GM12891 (cell line): ENCODE data around the gene TTC7B.

ENCODE experiments used
- DNase-seq: peaks from one replicate; pipeline ENCODE4 v3.0.0; 2011; ENCODE audit warnings: low spot score; ENCODE audit not compliant: insufficient read length
- FAIRE-seq: peaks from 2 replicates; lab custom pipeline; 2011; peaks lifted over from hg19 to GRCh38; lab: Jason Lieb, UNC
- PAX5 ChIP-seq: IDR thresholded peaks from 2 replicates; pipeline ENCODE4 v1.6.1; 2011; ENCODE audit warnings: low read length, moderate library complexity, mild to moderate bottlenecking; ENCODE audit not compliant: insufficient read depth, severe bottlenecking
- POLR2A ChIP-seq: IDR thresholded peaks from 2 replicates; pipeline ENCODE4 v1.6.1; 2011; ENCODE audit warnings: low read depth, low read length, control low read depth
- POLR2AphosphoS5 ChIP-seq: IDR thresholded peaks from 2 replicates; pipeline ENCODE4 v1.6.1; 2011; ENCODE audit warnings: low read depth, low read length, control low read depth
- POU2F2 ChIP-seq: IDR thresholded peaks from 2 replicates; pipeline ENCODE4 v1.6.1; 2011; ENCODE audit warnings: low read depth, mild to moderate bottlenecking, control low read depth, low read length, moderate library complexity
- SPI1 ChIP-seq: IDR thresholded peaks from 2 replicates; pipeline ENCODE4 v1.6.1; 2011; ENCODE audit warnings: low read depth, low read length, control low read depth
- TAF1 ChIP-seq: IDR thresholded peaks from 2 replicates; pipeline ENCODE4 v1.6.1; 2011; ENCODE audit warnings: low read depth, low read length, control low read depth

Gene TTC7B

GRCh38 chr14:90587252-90587910, 228.8 kb downstream of the TTC7B start:
- FAIRE-seq (no peak), DNase-seq (no peak)
- TF ChIP-seq POLR2A = no peak
- TF ChIP-seq SPI1 = no peak

- FAIRE-seq (no peak), DNase-seq (no peak)
- TF ChIP-seq SPI1 (no peak), POLR2AphosphoS5 (no peak), POU2F2 (no peak), TAF1 (no peak)
Measured at GRCh38 chr14:90585106-90585505, 231.1 kb downstream of the TTC7B start.

GRCh38 chr14:90583916-90584605, 232.2 kb downstream of the TTC7B start:
- DNase-seq = no peak
- FAIRE-seq = no peak

GRCh38 chr14:90583427-90583826, 232.8 kb downstream of the TTC7B start:
- no peak for FAIRE-seq
- TF ChIP-seq POU2F2 (no peak), TAF1 (no peak), POLR2A (no peak), PAX5 (no peak), SPI1 (no peak), POLR2AphosphoS5 (no peak)
- no peak for DNase-seq

More at GRCh38 chr14:90583916-90584605, 232.2 kb downstream of the TTC7B start:
- TF ChIP-seq POU2F2 (no peak), POLR2AphosphoS5 (no peak), TAF1 (no peak), POLR2A (no peak), PAX5 (no peak), SPI1 (no peak)

GRCh38 chr14:90582166-90582565, 234.1 kb downstream of the TTC7B start:
- no peak for FAIRE-seq
- no peak for DNase-seq
- TF ChIP-seq POLR2A (no peak), TAF1 (no peak), POLR2AphosphoS5 (no peak), SPI1 (no peak), PAX5 (no peak)

GRCh38 chr14:90581745-90582144, 234.5 kb downstream of the TTC7B start:
- DNase-seq (no peak), FAIRE-seq (no peak)
- no peak for TF ChIP-seq SPI1
- TF ChIP-seq POLR2AphosphoS5 = no peak
- TF ChIP-seq POU2F2 = no peak
- TF ChIP-seq PAX5 = no peak
- no peak for TF ChIP-seq TAF1
- no peak for TF ChIP-seq POLR2A

- DNase-seq (no peak), FAIRE-seq (no peak)
Measured at GRCh38 chr14:90580377-90581335, 235.6 kb downstream of the TTC7B start.

GRCh38 chr14:90579816-90580215, 236.4 kb downstream of the TTC7B start:
- TF ChIP-seq SPI1 (no peak), PAX5 (no peak), POLR2AphosphoS5 (no peak), TAF1 (no peak), POU2F2 (no peak)
- FAIRE-seq (no peak), DNase-seq (no peak)

More at GRCh38 chr14:90580377-90581335, 235.6 kb downstream of the TTC7B start:
- TF ChIP-seq TAF1 (no peak), SPI1 (no peak), PAX5 (no peak), POLR2AphosphoS5 (no peak)

- FAIRE-seq (no peak), DNase-seq (no peak)
- TF ChIP-seq SPI1 (no peak), TAF1 (no peak), PAX5 (no peak), POU2F2 (no peak), POLR2A (no peak), POLR2AphosphoS5 (no peak)
Measured at GRCh38 chr14:90579088-90579487, 237.1 kb downstream of the TTC7B start.
